SK-N-SH treated with all-trans-retinoic acid at 6 μM for 48 hours (cell line): ENCODE data around the gene DOK6.

Experiments
- ARNTL ChIP-seq: fragments of 450-650 bp; formaldehyde crosslinking; IDR thresholded peaks from 2 replicates; pipeline ENCODE4 v1.5.0; 2020; ENCODE audit warnings: low read depth, mild to moderate bottlenecking, moderate library complexity, borderline replicate concordance
- CSRNP3 ChIP-seq: fragments of 250-450 bp; sonication (Bioruptor Pico); IDR thresholded peaks from 2 replicates; pipeline ENCODE4 v1.5.1; 2021; ENCODE audit warnings: mild to moderate bottlenecking, moderate library complexity
- ISL1 ChIP-seq: fragments of 250-450 bp; sonication (Bioruptor Pico); IDR thresholded peaks from 2 replicates; pipeline ENCODE4 v2.1.2; 2022; ENCODE audit warnings: mild to moderate bottlenecking, moderate library complexity
- PATZ1 ChIP-seq: fragments of 250-450 bp; sonication (Bioruptor Pico); IDR thresholded peaks from 2 replicates; pipeline ENCODE4 v1.8.0; 2020; ENCODE audit warnings: mild to moderate bottlenecking, moderate library complexity, borderline replicate concordance
- POU6F1 ChIP-seq: fragments of 250-450 bp; sonication (Bioruptor Pico); IDR thresholded peaks from 2 replicates; pipeline ENCODE4 v1.8.0; 2021; ENCODE audit warnings: low read depth, mild to moderate bottlenecking, moderate library complexity, borderline replicate concordance
- PPARA ChIP-seq: fragments of 250-450 bp; sonication (Bioruptor Pico); IDR thresholded peaks from 2 replicates; pipeline ENCODE4 v1.5.0; 2020; ENCODE audit warnings: mild to moderate bottlenecking, borderline replicate concordance
- TSHZ2 ChIP-seq: fragments of 250-450 bp; sonication (Bioruptor Pico); IDR thresholded peaks from 2 replicates; pipeline ENCODE4 v1.5.0; 2020; ENCODE audit warnings: mild to moderate bottlenecking, moderate library complexity
- ZC3H10 ChIP-seq: fragments of 250-450 bp; sonication (Bioruptor Pico); IDR thresholded peaks from 2 replicates; pipeline ENCODE4 v1.5.1; 2021; ENCODE audit warnings: mild to moderate bottlenecking, moderate library complexity
- ZFP3 ChIP-seq: fragments of 250-450 bp; sonication (Bioruptor Pico); IDR thresholded peaks from 2 replicates; pipeline ENCODE4 v1.5.0; 2020; ENCODE audit warnings: mild to moderate bottlenecking, moderate library complexity
- ZFP30 ChIP-seq: fragments of 450-650 bp; formaldehyde crosslinking; IDR thresholded peaks from 2 replicates; pipeline ENCODE4 v1.5.0; 2022; ENCODE audit warnings: mild to moderate bottlenecking, moderate library complexity
- ZNF565 ChIP-seq: fragments of 450-650 bp; formaldehyde crosslinking; conservative IDR thresholded peaks from 2 replicates; pipeline ENCODE4 v1.5.0; 2020; ENCODE audit warnings: low read depth, mild to moderate bottlenecking, moderate library complexity

GRCh38 chr18:69686861-69687260, 286.2 kb downstream of the DOK6 start:
- TF ChIP-seq TSHZ2 (no peak), ZC3H10 (no peak), POU6F1 (no peak), ARNTL (CRISPR knock-in tag) (no peak), ISL1 (CRISPR knock-in tag) (no peak), CSRNP3 (CRISPR knock-in tag) (no peak), ZNF565 (no peak), PATZ1 (CRISPR knock-in tag) (no peak), ZFP30 (CRISPR knock-in tag) (no peak), ZFP3 (CRISPR knock-in tag) (no peak), PPARA (CRISPR knock-in tag) (no peak)
